Mucosa of descending colon (tissue), 3 donors: ENCODE data around the gene FABP1. TPM values are rescaled to one million over a fixed set of nuclear protein-coding genes. Genes with fewer than 3 reads are reported as not detected.

Experiments
- ATAC-seq: fragments of 200-7000 bp; cut with Tn5 transposase; one replicate; pipeline ENCODE4 v1.9.1; 2020; ENCODE audit warnings: mild to moderate bottlenecking, moderate library complexity
- DNase-seq, 3 donors: peaks; one replicate each; pipeline ENCODE4 v3.0.0-alpha.2; 2020
- H3K36me3 ChIP-seq: fragments of 200-600 bp; one replicate; pipeline ENCODE4 v1.8.0; 2021; ENCODE audit warnings: low read depth, mild to moderate bottlenecking
- H3K4me1 ChIP-seq: fragments of 200-600 bp; one replicate; pipeline ENCODE4 v1.8.0; 2021; ENCODE audit warnings: low read depth, mild to moderate bottlenecking
- H3K4me3 ChIP-seq: fragments of 200-600 bp; one replicate; pipeline ENCODE4 v1.8.0; 2021; ENCODE audit warnings: mild to moderate bottlenecking
- H3K9me3 ChIP-seq: fragments of 200-600 bp; one replicate; pipeline ENCODE4 v1.8.0; 2021; ENCODE audit warnings: mild to moderate bottlenecking
- intact Hi-C, 2 donors: fragments of 100-400 bp; cut with DNase I in 1 of 2; cut with micrococcal nuclease in 1 of 2; formaldehyde crosslinking; loops; one replicate each; pipeline versions ENCODE4 v1.11.0 to v1.11.1; 2022; cut with DNase I, micrococcal nuclease
- total RNA-seq, 3 donors: library from RNA; stranded (reverse); fragmentation: NEBNext Ultra II Directional in 2 of 3; extraction: Animal tissue kit (Norgen Biotek cat#: 25700) in 2 of 3; gene quantifications; one replicate each; pipeline versions ENCODE4 v1.2.1 to v1.2.4, GENCODE V29; 2021 to 2023
- TF ChIP-seq, protein P1 (sequence below): fragments of 200-600 bp; IDR thresholded peaks from one replicate; pipeline ENCODE4 v1.8.0; 2022; ENCODE audit warnings: antibody characterized with exemption, mild to moderate bottlenecking
- donor health status: DM: no; HTN: no; CAD: no; lungs with moderate emphysema.
- donor health status: DM: no; HTN: no; CAD: no.
- donor health status: DM: no; HTN: yes; CAD: no.

FABP1 gene
- total RNA-seq, 3 donors from 2014 or later: 768 to 5,199 (median 1,319) TPM

DNA sequence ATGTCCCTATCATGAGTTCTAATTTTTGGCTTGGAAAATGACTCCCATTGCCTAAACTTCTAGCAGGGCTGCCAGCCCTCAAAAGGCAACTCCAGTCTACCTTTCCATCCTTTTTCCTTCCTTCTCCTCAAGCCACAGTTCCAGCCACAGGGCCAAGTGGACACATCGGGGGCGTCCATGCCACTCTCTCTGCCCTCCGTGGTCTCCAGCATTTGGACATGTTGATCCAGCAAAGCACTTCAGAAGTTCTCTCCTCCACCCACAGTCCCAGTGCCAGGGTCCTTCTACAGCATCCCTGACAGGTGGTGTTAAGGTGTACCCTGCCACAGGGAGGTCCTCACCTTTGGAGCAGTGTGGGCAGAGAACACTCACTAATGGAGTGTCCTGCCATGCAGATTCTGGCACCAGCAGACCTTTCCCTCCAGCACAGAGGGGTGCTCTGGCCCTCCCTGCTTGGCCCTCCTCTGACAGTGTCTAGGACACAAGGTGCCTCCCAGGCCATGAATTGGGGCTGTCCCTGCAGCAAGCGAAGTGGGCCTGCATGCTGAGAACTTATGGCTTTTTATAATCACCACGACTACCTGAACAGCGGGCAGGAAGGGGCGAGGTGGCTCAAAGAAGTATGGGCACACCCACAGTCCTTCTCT, 1.6 kb upstream of the FABP1 start:
- TF ChIP-seq, protein P1, sequence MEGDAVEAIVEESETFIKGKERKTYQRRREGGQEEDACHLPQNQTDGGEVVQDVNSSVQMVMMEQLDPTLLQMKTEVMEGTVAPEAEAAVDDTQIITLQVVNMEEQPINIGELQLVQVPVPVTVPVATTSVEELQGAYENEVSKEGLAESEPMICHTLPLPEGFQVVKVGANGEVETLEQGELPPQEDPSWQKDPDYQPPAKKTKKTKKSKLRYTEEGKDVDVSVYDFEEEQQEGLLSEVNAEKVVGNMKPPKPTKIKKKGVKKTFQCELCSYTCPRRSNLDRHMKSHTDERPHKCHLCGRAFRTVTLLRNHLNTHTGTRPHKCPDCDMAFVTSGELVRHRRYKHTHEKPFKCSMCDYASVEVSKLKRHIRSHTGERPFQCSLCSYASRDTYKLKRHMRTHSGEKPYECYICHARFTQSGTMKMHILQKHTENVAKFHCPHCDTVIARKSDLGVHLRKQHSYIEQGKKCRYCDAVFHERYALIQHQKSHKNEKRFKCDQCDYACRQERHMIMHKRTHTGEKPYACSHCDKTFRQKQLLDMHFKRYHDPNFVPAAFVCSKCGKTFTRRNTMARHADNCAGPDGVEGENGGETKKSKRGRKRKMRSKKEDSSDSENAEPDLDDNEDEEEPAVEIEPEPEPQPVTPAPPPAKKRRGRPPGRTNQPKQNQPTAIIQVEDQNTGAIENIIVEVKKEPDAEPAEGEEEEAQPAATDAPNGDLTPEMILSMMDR: no peak
- DNase-seq (peak in 2 of 3 donors; percentile 52 to 56), ATAC-seq (peak; percentile 27)
- intact Hi-C loops: no loop called here
- Histone ChIP-seq H3K9me3 (no peaks in the 10 kb centered on the region), H3K4me1 (peaks cover 35% of the 10 kb centered on the region), H3K4me3 (no peak overlapping the region), H3K36me3 (no peaks in the 10 kb centered on the region)

DNA sequence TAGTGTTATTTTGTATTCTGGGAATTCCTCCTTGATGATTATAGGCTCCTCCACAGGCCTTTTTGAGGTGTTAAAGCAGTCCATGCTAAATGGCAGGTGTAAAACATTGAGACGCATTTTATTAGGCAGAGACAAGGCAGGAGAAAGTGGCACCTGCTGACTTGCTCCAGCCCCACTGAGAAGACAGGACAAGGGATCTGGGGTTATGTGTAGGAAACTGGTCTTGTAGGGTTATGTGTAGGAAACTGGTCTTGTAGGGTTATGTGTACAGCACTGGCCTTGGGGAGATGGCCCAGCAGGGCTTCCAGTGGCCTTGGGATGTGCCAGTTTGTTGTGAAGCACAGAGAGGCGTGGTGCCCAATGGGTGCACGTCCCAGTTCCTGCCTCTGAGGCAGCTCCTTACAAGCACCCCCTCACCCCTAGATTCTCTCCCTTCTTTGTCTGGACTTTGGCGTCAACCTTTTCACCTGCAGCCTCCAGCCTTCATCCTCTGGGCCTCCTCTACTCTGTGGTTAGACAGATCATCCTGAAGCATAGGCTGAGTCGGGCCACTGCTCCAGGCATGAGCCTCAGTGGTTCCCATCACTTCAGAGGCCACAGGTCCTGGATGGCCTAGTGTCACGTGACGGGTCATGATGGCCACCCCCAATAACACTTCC, 921 bp upstream of the FABP1 start:
- intact Hi-C loops: no loop called here
- ATAC-seq (peak; percentile 2), DNase-seq (peak in 1 of 3 donors; percentile 50)
- TF ChIP-seq, protein P1: no peak
- Histone ChIP-seq H3K9me3 (no peaks in the 10 kb centered on the region), H3K4me3 (no peak overlapping the region), H3K36me3 (no peaks in the 10 kb centered on the region), H3K4me1 (peaks cover 35% of the 10 kb centered on the region)

DNA sequence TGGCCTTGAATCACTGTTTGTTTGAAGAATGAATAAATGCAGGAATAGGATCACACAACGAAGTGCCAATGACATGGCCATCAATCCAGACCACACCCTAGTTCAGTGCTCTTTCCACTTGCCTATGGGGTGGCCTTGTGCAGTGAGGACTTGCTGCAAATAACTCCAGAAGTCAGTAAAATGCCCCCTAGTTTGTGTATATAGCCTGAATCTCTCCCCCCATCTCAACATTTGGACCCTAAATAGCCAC, 299 bp downstream of the FABP1 start:
- no peak overlapping the region for H3K4me3 ChIP-seq
- peaks cover 33% of the 10 kb centered on the region for H3K4me1 ChIP-seq
- ATAC-seq: peak; percentile 55
- TF ChIP-seq, protein P1: no peak
- no peaks in the 10 kb centered on the region for H3K36me3 ChIP-seq
- H3K9me3 ChIP-seq: no peaks in the 10 kb centered on the region
- intact Hi-C loops: no loop called here
- DNase-seq: no peak

DNA sequence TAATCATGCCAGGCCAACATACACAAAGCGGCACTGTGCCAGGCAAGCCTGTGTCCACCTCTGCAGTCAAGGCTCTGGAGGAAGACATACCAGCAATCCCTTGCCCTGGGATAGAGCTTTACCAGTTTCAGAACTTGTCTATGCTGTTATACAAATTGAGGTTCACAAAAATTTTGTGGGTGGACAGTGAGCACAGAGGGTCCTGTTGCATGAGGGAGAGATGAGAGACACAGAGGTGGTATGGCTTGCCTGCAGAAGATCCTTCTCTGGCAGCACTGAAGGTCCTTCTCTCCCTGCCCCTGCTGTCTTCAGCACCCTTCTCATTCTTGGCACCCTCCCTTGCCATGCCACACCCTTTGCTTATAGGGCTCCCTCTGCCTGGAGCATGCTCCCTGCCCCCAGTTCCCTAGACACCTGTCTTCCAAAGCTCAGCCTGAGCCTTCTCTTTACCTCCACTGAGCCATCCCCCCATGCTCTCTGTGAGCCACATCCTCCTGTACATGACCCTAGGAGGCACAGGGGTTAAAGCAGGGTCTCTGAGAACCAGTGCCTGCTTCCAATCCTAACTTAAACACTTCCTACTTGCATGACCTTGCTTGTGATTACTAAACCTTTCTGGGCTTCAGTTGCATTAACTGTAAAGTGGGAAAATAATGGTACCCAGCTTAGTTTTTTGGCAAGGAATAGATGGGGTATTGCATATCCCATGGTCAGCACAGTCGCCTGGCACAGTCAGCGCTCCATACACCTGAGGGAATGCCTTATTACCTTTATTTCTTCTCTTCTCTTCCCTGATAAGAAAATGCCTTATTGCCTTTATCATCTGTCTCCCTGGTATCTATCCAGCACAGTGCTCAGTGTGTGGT, 857 bp downstream of the FABP1 start:
- peaks cover 28% of the 10 kb centered on the region for H3K4me1 ChIP-seq
- H3K4me3 ChIP-seq: peak overlapping the region; percentile 22
- intact Hi-C loops: no loop called here
- H3K9me3 ChIP-seq: no peaks in the 10 kb centered on the region
- TF ChIP-seq, protein P1: no peak
- no peaks in the 10 kb centered on the region for H3K36me3 ChIP-seq
- DNase-seq: peak in 2 of 3 donors; percentile 55 to 57
- peak; percentile 33 for ATAC-seq

DNA sequence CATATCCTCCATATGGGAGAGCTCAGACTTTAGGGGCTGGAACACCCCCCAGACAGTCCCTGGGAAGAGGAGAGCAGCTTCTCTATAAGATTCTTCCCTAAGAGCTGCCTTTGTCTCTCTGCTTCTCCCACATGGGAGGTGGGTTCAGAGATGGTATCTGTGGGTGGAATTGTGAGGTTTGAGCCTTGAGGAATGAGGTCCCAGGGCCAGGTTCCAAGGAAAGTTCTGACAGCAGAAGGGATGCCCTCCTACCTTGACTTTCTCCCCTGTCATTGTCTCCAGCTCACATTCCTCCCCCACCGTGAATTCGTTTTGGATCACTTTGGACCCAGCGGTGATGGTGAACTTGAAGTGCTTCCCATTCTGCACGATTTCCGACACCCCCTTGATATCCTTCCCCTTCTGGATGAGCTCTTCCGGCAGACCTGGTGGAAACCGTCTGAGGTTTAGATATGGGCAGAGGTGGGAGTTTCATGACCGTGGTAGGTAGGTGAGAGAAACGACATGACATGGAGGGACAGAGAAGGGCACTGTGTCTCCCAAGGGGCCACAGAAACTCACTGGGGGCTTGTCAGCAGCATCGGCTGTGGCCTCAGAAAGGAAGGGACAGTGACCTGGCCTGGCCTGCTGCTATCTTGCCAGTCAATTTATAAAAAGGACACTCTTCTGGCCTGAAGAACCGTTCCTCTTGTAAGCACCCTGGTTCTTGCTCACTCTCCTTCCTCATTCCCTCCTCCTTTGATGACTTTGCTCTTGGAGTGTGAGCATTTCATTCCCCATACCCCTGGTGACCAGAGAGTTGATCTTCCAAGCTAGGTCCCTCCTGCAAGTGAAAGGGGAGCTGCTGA, 1.7 kb downstream of the FABP1 start:
- no peaks in the 10 kb centered on the region for H3K9me3 ChIP-seq
- TF ChIP-seq, protein P1: no peak
- H3K4me3 ChIP-seq: peak overlapping the region; percentile 22
- ATAC-seq: no peak
- no peaks in the 10 kb centered on the region for H3K36me3 ChIP-seq
- DNase-seq: no peak
- H3K4me1 ChIP-seq: peaks cover 22% of the 10 kb centered on the region
- intact Hi-C loops: no loop called here
